ENCODE results near the gene RTBDN.
A peak's percentile ranks its signal among the peaks of the same experiment; 100 is the strongest.

The RTBDN gene

GRCh38 chr19:12875086-12875485 is 40.7 kb upstream of the RTBDN start:
- TF ChIP-seq CEBPB (IDR thresholded peaks at IDR 0.05) (no peak), EP300 (IDR thresholded peaks at IDR 0.05; ENCODE audit: borderline replicate concordance) (no peak), NFIC (IDR thresholded peaks at IDR 0.05) (no peak), RAD21 (IDR thresholded peaks at IDR 0.05; ENCODE audit: low read depth) (no peak), TCF12 (IDR thresholded peaks at IDR 0.05; ENCODE audit: low read depth) (no peak), TEAD4 (IDR thresholded peaks at IDR 0.05) (no peak)
- TF ChIP-seq, protein P1, sequence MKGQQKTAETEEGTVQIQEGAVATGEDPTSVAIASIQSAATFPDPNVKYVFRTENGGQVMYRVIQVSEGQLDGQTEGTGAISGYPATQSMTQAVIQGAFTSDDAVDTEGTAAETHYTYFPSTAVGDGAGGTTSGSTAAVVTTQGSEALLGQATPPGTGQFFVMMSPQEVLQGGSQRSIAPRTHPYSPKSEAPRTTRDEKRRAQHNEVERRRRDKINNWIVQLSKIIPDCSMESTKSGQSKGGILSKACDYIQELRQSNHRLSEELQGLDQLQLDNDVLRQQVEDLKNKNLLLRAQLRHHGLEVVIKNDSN (IDR thresholded peaks at IDR 0.05), result no peak

DNA sequence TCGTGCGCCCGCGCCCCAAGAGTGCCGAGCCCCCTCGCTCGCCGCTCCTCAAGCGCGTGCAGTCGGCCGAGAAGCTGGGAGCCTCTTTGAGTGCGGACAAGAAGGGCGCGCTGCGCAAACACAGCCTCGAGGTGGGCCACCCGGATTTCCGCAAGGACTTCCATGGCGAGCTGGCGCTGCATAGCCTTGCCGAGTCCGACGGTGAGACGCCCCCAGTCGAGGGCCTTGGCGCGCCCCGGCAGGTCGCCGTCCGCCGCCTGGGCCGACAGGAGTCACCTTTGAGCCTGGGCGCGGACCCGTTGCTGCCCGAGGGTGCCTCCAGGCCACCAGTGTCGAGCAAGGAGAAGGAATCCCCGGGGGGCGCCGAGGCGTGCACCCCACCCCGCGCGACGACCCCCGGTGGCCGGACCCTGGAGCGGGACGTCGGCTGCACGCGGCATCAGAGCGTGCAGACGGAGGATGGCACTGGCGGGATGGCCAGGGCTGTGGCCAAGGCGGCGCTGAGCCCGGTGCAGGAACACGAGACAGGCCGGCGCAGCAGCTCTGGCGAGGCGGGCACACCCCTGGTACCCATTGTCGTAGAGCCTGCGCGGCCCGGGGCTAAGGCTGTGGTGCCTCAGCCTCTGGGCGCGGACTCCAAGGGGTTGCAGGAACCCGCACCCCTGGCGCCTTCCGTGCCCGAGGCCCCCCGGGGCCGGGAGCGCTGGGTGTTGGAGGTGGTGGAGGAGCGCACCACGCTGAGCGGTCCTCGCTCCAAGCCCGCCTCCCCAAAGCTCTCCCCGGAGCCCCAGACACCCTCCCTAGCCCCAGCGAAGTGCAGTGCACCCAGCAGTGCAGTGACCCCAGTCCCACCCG is 39.7 kb upstream of the RTBDN start:
- TF ChIP-seq EP300 (IDR thresholded peaks at IDR 0.05; ENCODE audit: borderline replicate concordance), result no peak
- no peak for TF ChIP-seq CREB1 (IDR thresholded peaks at IDR 0.05; ENCODE audit: low read depth)
- TF ChIP-seq EGR1 (IDR thresholded peaks at IDR 0.05), result no peak
- no peak for TF ChIP-seq ZBTB7A (IDR thresholded peaks at IDR 0.05; ENCODE audit: low read depth)
- TF ChIP-seq YY1 (IDR thresholded peaks at IDR 0.05; ENCODE audit: low read depth), result no peak
- TF ChIP-seq TCF12 (IDR thresholded peaks at IDR 0.05; ENCODE audit: low read depth), result no peak
- no peak for TF ChIP-seq FOXM1 (IDR thresholded peaks at IDR 0.05; ENCODE audit: borderline replicate concordance, low read depth)
- no peak for TF ChIP-seq REST (IDR thresholded peaks at IDR 0.05; ENCODE audit: low read depth)

DNA sequence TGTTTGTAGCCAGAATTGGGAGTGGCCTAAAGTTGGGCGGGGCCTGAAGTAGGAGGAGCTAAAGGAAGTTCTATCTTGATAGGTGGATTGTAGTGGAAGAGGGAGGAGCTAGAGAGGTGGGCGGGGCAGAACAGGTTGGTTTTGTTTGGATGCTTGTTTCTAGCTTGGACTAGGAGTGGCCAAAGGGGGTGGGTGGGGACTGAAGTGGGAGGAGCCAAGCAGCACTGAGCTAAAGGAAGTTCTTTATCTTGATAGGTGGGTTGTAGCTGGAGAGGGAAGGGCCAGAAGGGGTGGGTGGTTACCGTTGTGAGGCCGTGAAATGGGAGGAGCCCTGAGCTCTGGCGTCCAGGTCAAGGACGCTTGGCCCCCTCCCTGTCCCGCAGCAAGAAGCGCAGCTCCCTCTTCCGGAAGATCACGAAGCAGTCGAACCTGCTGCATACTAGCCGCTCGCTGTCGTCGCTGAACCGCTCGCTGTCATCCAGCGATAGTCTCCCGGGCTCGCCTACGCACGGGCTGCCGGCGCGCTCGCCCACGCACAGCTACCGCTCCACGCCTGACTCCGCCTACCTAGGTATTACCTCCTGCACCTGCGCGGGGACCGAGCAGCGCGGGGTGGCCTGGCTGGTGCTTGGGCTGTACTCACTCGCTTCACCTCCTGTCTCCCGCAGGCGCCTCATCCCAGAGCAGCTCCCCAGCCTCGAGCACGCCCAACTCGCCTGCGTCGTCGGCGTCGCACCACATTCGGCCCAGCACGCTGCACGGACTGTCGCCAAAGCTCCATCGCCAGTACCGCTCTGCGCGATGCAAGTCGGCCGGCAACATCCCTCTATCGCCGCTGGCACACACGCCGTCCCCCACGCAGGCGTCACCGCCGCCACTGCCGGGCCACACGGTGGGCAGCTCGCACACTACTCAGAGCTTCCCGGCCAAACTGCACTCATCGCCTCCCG is 38.8 kb upstream of the RTBDN start:
- no peak for TF ChIP-seq TAF1 (IDR thresholded peaks at IDR 0.05; ENCODE audit: low read depth)
- TF ChIP-seq MAX (IDR thresholded peaks at IDR 0.05), result 0 out of 2 replicates have a peak, but pooled peaks have one; percentile 56
- TF ChIP-seq EGR1 (IDR thresholded peaks at IDR 0.05), result peak; percentile 99

- no peak for TF ChIP-seq REST (IDR thresholded peaks at IDR 0.05; ENCODE audit: low read depth)
- TF ChIP-seq YY1 (IDR thresholded peaks at IDR 0.05; ENCODE audit: low read depth), result no peak
- TF ChIP-seq, protein P1 (IDR thresholded peaks at IDR 0.05), result no peak
- TF ChIP-seq ZBTB7A (IDR thresholded peaks at IDR 0.05; ENCODE audit: low read depth), result no peak
- TF ChIP-seq TAF1 (IDR thresholded peaks at IDR 0.05; ENCODE audit: low read depth), result no peak
Measured at GRCh38 chr19:12872255-12872654, 37.9 kb upstream of the RTBDN start.

GRCh38 chr19:12871681-12872080 is 37.3 kb upstream of the RTBDN start:
- TF ChIP-seq CREB1 (IDR thresholded peaks at IDR 0.05; ENCODE audit: low read depth) (no peak), TEAD4 (IDR thresholded peaks at IDR 0.05) (no peak), NFIC (IDR thresholded peaks at IDR 0.05) (no peak), TCF12 (IDR thresholded peaks at IDR 0.05; ENCODE audit: low read depth) (no peak), RAD21 (IDR thresholded peaks at IDR 0.05; ENCODE audit: low read depth) (no peak), YY1 (IDR thresholded peaks at IDR 0.05; ENCODE audit: low read depth) (no peak), TAF1 (IDR thresholded peaks at IDR 0.05; ENCODE audit: low read depth) (no peak), MAX (IDR thresholded peaks at IDR 0.05) (no peak), ZBTB7A (IDR thresholded peaks at IDR 0.05; ENCODE audit: low read depth) (no peak), CEBPB (IDR thresholded peaks at IDR 0.05) (no peak), EGR1 (IDR thresholded peaks at IDR 0.05) (no peak), EP300 (IDR thresholded peaks at IDR 0.05; ENCODE audit: borderline replicate concordance) (no peak), FOXM1 (IDR thresholded peaks at IDR 0.05; ENCODE audit: borderline replicate concordance, low read depth) (no peak), REST (IDR thresholded peaks at IDR 0.05; ENCODE audit: low read depth) (no peak)
- TF ChIP-seq, protein P1 (IDR thresholded peaks at IDR 0.05), result no peak
